HS-27A (cell line): ENCODE data around the gene ZNF106.

ENCODE experiments used
- DNase-seq: peaks from one replicate; pipeline ENCODE4 v3.0.0-alpha.2; 2012; ENCODE audit warnings: low read depth, missing footprints

Gene ZNF106

DNA sequence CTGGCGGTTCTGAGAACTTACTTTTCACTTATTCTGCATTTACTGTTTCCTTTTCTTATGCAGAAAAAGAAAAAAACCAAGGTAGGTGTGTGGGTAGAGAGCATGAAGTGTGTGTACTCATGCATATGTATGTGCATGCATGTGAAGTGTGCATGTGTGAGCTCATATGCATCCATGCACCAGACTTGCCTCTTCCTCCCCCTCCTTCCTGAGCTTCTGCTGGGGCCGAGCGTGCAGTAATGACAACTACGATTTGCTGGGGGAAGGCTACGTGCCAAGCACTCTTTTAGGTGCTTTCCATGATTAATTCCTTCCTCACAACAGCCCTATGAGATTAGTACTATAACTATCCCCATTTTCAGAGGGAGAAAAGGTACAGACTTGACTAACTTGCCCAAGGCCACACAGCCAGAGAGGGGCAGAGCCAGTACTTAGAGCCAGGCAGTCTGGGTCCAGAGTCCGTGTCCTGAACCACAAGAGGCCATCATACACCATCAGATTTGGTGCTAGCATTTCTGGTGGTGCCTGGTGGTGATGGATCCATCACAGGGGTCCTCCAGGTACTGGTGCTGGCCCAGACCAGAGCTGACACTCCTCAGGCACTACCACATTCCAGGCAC lies 85.0 kb downstream of the ZNF106 start:
- DNase-seq, result no peak

DNA sequence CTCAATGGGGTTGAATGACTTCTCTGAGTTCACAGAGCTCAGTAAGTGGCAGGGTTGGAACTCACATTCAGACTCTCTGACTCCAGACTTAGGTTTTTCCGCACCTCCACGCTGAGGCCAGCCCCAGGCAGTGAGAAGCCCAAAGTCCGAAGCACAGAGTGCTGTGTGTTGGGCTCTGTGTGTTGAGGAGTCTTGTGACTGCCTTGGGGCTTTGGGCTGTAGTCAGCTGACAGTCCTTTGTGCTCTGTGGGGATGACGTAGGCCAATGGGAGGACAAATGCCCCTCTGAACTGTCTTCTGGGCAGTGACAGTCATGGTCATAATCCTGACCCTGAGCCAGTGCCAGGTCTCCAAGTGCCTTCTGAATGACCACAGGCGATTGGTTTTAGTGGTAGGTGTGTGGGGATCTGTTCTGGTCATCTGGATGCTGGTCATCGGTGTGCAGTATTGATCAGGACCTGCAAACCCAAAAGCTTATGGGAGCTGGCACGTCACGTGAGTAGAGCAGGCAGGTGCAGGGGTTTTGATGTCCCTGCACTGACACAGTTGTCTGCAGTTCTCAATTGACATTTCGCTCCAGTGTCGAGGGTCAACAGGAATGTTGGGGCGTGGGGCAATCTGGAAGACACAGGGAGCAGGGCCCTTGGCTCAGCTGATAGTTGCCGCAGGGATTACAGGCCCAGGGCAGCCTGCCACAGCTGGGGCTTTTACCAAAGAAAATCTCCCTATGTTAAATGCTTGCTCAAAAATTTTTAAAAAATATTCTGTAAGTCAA lies 86.3 kb downstream of the ZNF106 start:
- no peak for DNase-seq

DNA sequence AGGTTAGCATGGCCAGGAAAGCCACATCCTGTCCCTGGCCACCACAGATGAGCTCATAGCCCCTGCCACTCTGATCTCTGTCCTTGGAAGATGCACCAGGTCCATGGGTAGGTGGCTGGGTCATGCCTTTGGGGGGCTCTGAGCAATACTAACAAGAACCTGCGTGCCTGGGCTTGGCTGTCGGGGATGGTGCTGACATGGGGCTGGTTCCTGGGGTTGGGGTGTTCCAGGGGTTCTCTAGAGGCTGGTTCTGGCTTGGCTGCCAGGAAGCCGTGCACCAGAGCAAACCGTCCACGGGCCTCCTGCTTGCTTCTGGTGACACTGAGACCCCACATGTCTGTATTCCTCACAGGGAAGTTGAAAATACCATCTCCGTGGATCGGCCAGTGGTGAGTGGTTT lies 87.6 kb downstream of the ZNF106 start:
- DNase-seq, result no peak

DNA sequence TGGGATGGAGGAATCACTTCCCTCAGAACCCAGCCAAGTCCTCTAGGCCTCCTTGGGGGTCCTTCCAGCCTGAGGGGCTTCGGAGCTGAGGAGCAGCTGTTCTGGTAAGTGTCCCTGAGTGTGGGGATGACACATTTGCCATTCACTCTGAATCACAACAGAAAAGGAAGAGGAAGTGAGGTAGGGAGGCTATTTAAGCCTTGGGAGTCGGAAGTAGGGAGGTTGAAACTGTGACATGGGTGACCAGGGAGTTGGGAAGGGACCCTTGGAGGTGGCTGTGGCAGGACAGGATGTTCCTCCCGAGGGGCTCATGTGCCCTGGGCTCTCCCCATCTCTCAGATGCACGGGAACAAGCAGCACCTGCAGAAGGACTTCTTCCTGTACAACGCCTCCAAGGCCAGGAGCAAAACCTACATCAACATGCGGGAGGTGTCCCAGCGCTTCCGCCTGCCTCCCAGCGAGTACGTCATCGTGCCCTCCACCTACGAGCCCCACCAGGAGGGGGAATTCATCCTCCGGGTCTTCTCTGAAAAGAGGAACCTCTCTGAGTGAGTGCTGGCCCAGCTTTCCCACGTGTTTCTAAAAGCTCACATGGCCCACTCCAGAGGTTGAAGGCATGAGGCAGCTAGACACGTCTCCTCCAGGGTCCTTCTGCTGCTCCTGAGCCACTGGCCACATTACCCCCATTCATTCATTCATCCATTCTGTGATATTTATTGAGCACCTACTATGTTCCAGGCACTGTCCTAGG lies 88.3 kb downstream of the ZNF106 start:
- no peak for DNase-seq

DNA sequence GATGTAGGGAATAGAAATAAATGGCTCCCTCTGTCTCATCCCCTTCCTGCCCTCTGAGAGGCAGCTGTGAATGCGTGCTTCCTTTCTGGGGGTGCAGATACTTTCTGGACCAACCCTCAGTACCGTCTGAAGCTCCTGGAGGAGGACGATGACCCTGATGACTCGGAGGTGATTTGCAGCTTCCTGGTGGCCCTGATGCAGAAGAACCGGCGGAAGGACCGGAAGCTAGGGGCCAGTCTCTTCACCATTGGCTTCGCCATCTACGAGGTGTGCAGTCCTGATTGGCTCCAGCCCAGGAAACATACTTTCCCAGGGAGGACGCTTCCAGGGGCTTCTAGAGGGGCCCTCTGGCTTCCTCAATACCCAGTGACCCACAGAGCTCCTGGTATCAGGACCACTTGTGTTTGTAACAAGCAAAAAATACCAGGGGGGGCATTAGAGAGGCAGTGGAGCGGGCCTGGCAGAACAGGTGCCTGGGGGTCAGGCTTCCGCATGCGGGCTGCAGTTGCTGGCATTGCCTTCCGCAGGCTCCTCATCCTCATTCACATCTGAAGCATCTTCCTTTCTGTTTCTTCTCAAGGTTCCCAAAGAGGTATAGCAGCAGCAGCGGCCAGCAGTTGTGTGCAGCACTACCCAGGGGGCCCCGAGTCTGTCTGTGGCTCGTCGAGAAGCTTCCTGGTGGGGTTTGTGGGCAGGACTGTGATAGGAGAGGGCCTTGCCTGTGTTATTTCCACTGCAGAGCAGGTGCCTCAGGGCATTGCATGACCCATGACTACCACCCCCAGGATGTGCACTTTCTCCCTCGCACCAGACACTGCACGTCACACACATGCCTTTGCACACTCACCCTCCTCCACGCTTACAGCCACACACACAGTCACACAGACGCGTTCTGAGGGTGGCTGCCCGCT lies 89.1 kb downstream of the ZNF106 start:
- DNase-seq, result no peak

DNA sequence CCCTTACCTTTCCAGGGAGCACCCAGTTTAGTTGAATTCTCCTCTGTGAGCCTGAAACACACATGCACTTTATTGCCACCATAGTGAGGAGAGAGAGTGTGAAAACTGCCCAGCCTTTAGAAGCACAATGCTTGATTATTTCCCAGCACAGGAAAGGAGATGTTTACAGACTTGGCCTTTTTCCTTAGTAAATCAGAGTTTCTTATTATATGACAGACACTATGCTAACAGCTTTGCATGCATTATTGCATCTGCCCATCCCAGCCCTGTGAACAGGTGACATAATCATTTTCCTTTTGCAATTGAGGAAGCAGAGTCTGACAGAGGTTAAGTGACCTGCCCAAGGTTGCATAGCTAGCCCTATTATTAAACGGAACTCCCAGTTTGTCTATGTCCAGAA lies 95.1 kb downstream of the ZNF106 start:
- no peak for DNase-seq

DNA sequence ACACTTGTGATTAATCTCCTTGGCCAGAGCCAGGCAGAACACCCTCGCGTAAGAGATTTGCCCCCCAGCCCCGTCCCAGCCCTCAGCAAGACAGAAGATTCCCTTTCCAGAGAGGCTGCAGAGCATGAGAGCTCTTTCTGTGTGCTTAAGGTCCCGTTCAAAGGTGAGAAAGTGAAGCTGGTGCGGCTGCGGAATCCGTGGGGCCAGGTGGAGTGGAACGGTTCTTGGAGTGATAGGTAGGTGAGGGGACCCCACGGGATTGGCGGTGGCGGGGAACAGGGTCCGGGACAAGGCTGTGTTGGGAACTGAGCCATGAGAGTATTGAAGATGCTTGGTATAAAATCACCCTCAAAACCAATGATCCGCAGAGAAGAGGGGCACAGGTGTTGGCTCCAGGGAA lies 96.8 kb downstream of the ZNF106 start:
- DNase-seq, result no peak

DNA sequence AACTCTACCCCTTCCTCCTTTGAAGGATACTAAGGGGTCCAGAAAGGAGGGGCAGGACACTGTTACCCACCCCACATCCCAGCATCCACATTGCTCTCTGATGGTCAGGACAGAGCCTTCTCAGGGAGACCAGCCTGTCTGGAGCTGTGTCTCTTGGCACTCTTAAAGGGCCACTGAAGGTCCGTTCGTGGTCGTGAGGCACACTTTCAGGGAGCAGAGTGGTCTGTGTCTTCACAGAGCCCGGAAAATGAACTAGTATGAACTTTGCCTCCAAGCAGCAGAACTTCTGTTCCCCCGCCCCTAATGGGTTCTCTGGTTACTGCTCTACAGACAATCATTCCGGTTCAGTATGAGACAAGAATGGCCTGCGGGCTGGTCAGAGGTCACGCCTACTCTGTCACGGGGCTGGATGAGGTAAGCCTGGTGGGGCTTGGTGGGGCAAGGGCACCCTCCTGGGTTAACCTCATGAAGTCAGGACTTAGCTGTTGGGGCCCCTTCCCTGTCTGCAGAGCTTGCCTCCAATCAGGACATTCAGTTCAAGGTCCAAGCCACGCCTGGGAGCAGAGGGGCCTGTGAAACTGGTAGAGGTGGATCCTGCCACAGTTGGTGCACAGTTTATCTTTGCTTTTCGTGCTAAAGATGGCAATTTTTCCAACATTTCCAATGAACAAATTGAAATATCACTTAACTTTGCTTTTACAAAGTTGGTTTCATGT lies 98.5 kb downstream of the ZNF106 start:
- no peak for DNase-seq

DNA sequence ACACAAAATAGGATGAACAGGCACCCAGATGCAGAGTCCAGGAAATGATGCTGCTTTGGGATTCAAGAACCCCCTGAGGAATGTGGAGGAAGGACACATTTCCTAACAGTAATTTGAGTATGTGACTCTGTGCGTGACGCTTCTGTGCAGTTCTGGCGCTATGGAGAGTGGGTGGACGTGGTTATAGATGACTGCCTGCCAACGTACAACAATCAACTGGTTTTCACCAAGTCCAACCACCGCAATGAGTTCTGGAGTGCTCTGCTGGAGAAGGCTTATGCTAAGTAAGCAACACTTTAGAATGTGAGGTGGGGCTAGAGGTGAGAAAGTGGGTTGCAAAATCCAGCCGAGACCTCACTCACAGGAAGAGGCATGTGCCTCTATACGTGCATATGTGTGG lies 103.3 kb downstream of the ZNF106 start:
- DNase-seq, result no peak

DNA sequence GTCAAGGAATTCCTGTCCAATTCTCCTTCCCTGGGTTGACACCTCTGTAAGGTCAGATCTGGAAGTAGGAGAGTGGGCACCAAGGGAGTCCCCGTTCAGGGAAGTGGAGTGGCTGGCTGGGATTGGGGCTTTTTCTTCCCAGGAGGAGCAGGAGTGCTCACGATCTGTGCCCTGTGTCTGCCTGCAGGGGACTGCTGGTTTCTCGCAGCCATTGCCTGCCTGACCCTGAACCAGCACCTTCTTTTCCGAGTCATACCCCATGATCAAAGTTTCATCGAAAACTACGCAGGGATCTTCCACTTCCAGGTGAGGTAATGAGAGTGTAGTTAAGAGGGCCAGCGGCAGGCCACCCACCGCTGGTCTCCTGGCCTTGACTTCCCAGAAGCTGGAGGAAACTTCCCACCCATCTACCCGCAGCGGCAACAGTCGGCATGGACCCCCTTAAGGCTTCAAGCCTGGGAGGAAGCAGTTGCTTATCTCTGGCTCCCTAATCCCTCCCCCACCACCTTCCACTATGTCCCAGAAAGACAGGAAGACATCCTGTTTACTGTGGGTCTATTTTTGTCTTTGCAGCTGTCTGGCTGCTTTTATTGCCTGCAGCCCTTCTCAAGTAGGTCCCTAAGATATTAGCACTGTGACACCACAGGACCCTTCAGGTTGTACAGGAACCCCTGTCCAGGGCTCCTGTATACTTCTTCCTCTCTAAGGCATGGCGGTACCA lies 104.8 kb downstream of the ZNF106 start:
- DNase-seq, result no peak

DNA sequence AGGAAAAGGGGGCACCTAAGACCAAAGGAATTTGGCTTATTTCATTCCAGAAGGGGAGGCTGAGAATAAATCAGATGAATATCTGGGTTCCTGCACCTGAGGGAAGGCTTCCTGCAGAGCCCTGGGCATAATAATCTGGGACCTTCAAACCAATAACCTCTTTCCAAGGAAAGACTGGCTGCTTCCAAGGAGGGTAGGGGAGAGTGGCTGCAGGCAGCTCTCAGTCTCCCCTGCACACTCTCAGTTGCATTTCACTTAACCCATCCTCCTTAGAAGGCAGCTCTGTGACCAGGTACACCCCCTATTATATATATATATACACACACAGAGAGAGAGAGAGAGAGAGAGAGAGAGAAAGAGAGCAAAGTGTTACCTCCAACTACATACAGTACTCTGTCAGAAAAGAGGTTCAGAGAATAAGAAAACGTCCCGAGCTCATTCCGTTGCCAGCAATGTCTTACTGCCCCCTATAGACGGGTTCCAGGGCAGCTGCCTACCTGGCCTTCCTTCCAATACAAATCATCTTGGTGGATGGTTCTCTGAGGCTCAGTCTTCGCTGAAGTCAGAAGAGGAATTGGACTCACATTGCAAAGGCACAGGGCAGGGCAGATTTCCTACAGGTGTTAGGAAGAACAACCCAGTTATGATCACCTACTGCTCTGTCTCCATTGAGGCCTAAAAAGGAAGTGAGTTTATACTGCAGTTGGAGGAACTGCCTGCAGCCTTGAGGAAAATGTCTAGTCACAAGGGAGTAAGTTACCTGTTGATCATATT lies 105.5 kb downstream of the ZNF106 start:
- DNase-seq, result no peak

DNA sequence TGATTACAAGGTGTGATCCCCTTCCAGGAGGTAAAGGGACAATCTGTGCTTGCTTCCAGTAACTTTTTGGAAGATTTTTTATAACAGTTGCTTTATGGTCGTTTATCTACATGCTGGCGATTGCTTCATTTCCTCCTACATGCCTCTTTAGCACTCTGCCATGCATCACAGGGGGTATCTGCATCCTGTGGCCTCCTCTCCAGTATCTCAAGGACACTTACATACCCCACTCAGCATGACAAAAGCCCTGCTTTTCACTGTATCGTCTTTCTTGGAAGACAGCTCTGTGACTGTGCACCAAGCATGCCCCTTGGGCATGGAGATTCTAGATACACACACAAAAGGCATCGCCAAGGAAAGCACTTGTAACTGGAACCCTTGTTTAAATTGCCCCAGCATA lies 106.3 kb downstream of the ZNF106 start:
- DNase-seq, result no peak

DNA sequence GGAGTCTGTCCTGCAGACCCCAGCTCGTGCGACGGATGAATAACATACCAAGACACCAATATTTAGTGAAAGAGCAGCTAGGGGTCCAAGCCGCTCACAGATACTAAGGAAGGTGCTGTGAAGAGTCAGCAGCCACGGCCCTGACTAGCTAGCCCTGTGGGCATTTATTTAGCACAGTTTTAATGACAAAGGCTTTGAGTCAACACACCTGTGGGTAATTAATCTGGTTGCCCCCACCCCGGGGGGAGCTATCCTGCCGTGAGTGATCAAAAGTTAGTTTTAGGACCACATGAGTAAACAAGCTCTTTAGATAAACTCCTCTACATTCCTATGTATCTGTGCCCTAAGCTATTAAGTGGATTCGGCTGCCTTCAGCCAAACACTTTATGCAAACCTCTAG lies 112.9 kb downstream of the ZNF106 start:
- DNase-seq, result no peak

DNA sequence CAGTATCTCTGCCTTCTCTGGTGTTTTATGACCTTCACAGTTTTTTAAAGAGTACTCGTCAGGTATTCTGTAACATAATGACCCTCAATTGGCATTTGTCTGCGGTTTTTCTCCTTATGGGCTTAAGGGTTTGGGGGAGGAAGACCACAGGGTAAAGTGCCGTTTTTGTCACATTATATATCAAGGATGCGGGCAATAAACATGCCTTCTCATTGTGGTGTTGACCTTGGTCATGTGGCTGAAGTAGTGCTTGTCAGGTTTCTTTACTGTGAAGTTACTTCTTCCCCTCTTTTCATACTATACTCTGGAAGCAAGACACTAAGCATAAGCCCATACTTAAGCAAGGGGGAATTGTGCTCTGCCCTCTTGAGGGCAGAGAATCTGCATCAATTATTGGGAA lies 115.0 kb downstream of the ZNF106 start:
- DNase-seq, result no peak

DNA sequence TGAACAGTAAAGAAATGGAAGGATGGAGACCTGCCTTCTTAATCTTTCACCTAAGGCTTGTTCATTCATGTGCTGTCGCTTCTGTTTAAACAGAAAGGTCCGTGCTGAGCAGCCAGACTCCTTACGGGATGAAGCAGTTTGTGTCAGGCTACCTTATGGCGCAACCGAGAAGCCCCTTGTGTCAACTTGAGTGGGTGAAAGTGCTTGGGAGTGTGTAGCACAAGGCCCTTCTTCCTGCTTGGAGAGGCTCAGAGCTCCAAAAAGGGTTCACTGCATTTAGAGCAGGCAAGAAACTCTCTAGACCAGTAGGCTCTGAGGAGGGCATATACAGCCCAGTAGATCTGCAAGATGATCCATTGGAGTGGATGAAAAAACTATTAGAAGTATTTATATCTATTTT lies 115.7 kb downstream of the ZNF106 start:
- no peak for DNase-seq

DNA sequence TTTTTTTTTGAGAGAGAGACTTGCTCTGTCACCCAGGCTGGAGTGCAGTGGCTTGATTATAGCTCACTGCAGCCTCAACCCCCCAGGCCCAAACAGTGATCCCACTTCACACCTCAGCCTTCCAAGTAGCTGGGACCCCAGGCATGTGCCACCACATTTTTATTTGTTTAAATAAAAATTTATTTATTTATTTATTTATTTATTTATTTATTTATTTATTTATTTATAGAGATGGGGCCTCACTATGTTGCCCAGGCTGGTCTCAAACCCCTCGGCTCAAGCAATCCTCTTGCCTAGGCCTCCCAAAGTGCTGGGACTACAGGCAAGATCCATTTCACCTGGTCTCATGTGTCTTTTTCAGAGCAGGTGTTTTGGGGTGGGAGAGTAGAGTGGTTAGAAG lies 116.1 kb downstream of the ZNF106 start:
- DNase-seq, result no peak

DNA sequence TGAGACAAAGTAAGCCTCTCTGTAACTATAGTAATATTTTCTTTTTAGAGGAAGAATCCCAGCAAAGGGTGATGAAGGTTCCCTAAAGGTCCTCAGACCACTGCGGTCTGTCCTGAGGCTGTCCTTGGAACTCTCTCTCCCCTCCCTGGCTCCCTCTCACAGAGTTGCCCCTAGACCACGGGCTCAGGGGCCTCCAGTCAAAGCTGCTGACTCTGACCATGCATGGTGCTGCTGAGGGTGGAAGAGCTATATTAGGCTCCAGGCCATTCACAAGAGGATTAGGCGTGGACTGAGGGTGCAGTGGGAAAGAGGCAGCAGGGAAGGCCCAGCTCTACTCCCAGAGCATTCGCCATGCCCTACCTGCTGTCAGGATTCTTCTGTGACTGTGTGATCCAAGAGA lies 117.0 kb downstream of the ZNF106 start:
- DNase-seq, result no peak

DNA sequence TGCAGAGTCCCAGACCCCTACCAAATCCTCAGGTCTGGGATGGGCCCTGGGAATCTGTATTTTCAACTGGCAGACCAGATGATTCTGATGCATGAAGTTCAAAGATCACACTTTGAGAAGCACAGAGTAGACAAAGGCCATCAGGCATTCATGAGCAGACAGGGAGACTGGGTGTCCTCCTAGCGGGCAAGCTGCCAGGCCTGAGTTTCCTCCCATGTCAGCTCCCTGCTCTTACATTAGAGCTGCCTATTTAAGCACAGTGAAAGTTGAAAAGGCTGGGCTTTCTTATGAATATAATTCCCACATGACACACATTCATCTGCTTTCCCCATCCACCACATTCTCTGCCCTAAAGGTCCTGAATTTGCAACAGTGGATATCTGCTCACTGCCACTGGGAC lies 117.7 kb downstream of the ZNF106 start:
- DNase-seq, result no peak

DNA sequence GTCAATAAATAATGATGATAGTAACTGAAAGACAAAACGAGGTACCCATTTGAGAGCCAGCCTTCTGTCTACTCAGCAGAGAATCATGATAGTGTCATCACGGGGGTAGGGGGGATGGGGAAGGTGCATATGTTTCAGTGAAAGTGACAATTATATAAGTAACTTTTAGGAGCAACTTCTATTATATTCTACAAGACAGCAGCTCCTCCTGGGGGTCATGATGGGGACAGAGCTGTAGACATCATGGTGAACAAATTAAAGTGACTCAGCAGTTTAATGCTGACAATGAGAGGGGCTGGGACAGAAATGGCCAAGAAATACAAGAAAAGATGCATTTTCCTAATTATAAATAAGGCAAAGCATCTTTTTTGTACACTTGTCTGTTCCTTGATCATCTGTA lies 119.8 kb downstream of the ZNF106 start:
- DNase-seq, result no peak

DNA sequence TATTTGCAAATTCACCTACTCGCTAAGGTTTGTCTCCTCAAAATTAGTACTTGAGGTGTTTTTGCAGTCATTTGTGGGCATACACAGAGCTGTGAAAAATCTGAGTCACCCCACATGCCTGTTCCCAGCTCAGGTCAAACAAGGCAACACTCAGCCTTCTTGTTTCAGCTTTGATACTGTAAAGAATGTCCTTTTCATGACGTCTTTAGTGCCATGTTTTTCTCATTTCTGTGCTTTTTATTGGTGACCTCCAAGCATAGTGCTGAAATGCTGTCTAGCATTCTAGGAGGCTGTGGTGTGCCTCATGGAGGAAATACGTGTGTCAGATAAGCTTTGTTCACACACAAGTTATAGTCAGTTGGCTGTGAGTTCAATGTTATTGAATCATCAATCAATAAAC lies 122.8 kb downstream of the ZNF106 start:
- no peak for DNase-seq
